ENCODE data around the gene ITPR1. TPM values are rescaled to one million over a fixed set of nuclear protein-coding genes. Genes with fewer than 3 reads are reported as not detected.

ITPR1 gene
- polyA plus RNA-seq, 1 of the 3 experiments (the other 2 are of a cell fraction) = 5.9 TPM

DNA sequence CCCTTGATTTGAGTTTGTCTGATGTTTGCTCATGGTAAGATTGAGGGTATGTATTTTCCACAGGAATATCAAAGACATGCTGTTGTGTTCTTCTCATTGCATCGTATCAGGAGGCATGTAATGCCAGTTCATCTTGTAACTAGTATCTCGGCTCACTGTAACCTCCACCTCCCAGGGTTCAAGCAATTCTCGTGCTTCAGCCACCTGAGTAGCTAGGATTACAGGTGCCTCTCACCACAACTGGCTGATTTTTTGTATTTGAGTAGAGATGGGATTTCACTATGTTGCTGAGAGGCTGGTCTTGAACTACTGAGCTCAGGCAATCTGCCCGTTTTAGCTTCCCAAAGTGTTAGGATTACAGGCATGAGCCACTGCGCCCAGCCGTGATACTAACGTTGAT is 323.2 kb downstream of the ITPR1 start:
- no peak overlapping the region for H2AFZ ChIP-seq (ENCODE audit: low read depth)
- no peaks in the 10 kb centered on the region for H4K20me1 ChIP-seq (ENCODE audit: insufficient read depth)
- WGBS (ENCODE audit: low lambda C conversion rate) = 93% methylated on average over 7 of the region's 7 CpGs
- DNase-seq = no peak
- no peak overlapping the region for H3K9ac ChIP-seq
- no peaks in the 10 kb centered on the region for H3F3A ChIP-seq (replicated peaks; ENCODE audit: insufficient read depth)
- no peak overlapping the region for H3K4me2 ChIP-seq
- no peak overlapping the region for H3K4me3 ChIP-seq (ENCODE audit: low read depth in 2 of 2, low read length in 1 of 2)
- no peaks in the 10 kb centered on the region for H3K9me2 ChIP-seq
- no peaks in the 10 kb centered on the region for H3K9me3 ChIP-seq
- H3K4me1 ChIP-seq (ENCODE audit: control insufficient read depth in 1 of 2, insufficient read depth in 2 of 2, low read depth in 1 of 2, low read length in 1 of 2) = peaks cover 0 to 29% of the 10 kb centered on the region in 2 experiments; a peak in 1 of 4 replicates
- H3K27me3 ChIP-seq (ENCODE audit: insufficient read depth) = no peaks in the 10 kb centered on the region
- ChIA-PET CTCF (no interaction called here), POLR2A (no interaction called here)
- H3K79me2 ChIP-seq (ENCODE audit: insufficient read depth) = no peaks in the 10 kb centered on the region
- TF ChIP-seq, protein P1, sequence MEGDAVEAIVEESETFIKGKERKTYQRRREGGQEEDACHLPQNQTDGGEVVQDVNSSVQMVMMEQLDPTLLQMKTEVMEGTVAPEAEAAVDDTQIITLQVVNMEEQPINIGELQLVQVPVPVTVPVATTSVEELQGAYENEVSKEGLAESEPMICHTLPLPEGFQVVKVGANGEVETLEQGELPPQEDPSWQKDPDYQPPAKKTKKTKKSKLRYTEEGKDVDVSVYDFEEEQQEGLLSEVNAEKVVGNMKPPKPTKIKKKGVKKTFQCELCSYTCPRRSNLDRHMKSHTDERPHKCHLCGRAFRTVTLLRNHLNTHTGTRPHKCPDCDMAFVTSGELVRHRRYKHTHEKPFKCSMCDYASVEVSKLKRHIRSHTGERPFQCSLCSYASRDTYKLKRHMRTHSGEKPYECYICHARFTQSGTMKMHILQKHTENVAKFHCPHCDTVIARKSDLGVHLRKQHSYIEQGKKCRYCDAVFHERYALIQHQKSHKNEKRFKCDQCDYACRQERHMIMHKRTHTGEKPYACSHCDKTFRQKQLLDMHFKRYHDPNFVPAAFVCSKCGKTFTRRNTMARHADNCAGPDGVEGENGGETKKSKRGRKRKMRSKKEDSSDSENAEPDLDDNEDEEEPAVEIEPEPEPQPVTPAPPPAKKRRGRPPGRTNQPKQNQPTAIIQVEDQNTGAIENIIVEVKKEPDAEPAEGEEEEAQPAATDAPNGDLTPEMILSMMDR (IDR thresholded peaks at IDR 0.05) = no peak
- no peak for TF ChIP-seq GATA2 (CRISPR knock-in tag; IDR thresholded peaks at IDR 0.05)
- no peak for TF ChIP-seq FOXJ3 (CRISPR knock-in tag; IDR thresholded peaks at IDR 0.05)
- no peak for TF ChIP-seq FOSL2 (IDR thresholded peaks at IDR 0.05; ENCODE audit: borderline replicate concordance, low read depth)
- TF ChIP-seq EZH2phosphoT487 (IDR thresholded peaks at IDR 0.05; ENCODE audit: borderline replicate concordance, low read depth) = no peak
- TF ChIP-seq, protein P2, sequence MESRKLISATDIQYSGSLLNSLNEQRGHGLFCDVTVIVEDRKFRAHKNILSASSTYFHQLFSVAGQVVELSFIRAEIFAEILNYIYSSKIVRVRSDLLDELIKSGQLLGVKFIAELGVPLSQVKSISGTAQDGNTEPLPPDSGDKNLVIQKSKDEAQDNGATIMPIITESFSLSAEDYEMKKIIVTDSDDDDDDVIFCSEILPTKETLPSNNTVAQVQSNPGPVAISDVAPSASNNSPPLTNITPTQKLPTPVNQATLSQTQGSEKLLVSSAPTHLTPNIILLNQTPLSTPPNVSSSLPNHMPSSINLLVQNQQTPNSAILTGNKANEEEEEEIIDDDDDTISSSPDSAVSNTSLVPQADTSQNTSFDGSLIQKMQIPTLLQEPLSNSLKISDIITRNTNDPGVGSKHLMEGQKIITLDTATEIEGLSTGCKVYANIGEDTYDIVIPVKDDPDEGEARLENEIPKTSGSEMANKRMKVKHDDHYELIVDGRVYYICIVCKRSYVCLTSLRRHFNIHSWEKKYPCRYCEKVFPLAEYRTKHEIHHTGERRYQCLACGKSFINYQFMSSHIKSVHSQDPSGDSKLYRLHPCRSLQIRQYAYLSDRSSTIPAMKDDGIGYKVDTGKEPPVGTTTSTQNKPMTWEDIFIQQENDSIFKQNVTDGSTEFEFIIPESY (IDR thresholded peaks at IDR 0.05; ENCODE audit: borderline replicate concordance, low read depth) = no peak
- TF ChIP-seq, protein P3, sequence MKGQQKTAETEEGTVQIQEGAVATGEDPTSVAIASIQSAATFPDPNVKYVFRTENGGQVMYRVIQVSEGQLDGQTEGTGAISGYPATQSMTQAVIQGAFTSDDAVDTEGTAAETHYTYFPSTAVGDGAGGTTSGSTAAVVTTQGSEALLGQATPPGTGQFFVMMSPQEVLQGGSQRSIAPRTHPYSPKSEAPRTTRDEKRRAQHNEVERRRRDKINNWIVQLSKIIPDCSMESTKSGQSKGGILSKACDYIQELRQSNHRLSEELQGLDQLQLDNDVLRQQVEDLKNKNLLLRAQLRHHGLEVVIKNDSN (IDR thresholded peaks at IDR 0.05; ENCODE audit: borderline replicate concordance, low read depth) = no peak
- TF ChIP-seq TEAD4 (IDR thresholded peaks at IDR 0.05; ENCODE audit: borderline replicate concordance, insufficient read depth) = no peak
- TF ChIP-seq RXRA (IDR thresholded peaks at IDR 0.05; ENCODE audit: borderline replicate concordance, low read depth) = no peak
- H3K36me3 ChIP-seq (replicated peaks in 1 of 2; ENCODE audit: control insufficient read depth in 1 of 2, insufficient read depth in 2 of 2, low read length in 1 of 2) = peaks cover 3 to 28% of the 10 kb centered on the region in 2 experiments
- no peak overlapping the region for H3K27ac ChIP-seq (ENCODE audit: low read depth in 2 of 2, low read length in 1 of 2)

DNA sequence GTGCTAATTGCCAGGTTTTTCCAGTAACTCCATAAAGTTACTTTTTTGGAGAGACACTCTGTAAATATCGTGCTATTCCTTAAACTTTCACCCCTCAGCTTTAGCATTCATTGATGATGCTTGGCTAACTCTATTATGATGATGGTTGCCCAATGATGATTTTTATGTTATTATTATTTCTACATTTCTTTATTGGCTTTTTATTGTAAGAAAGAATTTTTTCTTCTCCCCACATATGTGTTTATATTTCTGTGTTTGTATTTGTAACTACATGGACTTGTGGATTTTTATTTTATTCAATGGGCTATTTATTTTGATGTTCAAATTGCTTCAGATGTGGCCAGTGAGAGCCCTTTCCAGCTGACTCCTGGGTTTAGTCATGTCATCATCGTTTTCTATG is 323.6 kb downstream of the ITPR1 start:
- Histone ChIP-seq H3K36me3 (replicated peaks in 1 of 2; ENCODE audit: control insufficient read depth in 1 of 2, insufficient read depth in 2 of 2, low read length in 1 of 2) (peaks cover 3 to 28% of the 10 kb centered on the region in 2 experiments), H3K4me2 (no peak overlapping the region), H3K79me2 (ENCODE audit: insufficient read depth) (no peaks in the 10 kb centered on the region), H4K20me1 (ENCODE audit: insufficient read depth) (no peaks in the 10 kb centered on the region), H3K27me3 (ENCODE audit: insufficient read depth) (no peaks in the 10 kb centered on the region), H3F3A (replicated peaks; ENCODE audit: insufficient read depth) (no peaks in the 10 kb centered on the region), H3K4me3 (ENCODE audit: low read depth in 2 of 2, low read length in 1 of 2) (no peak overlapping the region), H3K27ac (ENCODE audit: low read depth in 2 of 2, low read length in 1 of 2) (no peak overlapping the region), H2AFZ (ENCODE audit: low read depth) (no peak overlapping the region), H3K4me1 (ENCODE audit: control insufficient read depth in 1 of 2, insufficient read depth in 2 of 2, low read depth in 1 of 2, low read length in 1 of 2) (peaks cover 0 to 31% of the 10 kb centered on the region in 2 experiments; a peak in 1 of 4 replicates), H3K9me3 (no peaks in the 10 kb centered on the region), H3K9me2 (no peaks in the 10 kb centered on the region), H3K9ac (no peak overlapping the region)
- POLR2A ChIA-PET = no interaction called here
- CTCF ChIA-PET = no interaction called here
- WGBS (ENCODE audit: low lambda C conversion rate) = 72% methylated on average over 2 of the region's 2 CpGs
- TF ChIP-seq FOSL2 (IDR thresholded peaks at IDR 0.05; ENCODE audit: borderline replicate concordance, low read depth) = no peak
- TF ChIP-seq SMC3 (IDR thresholded peaks at IDR 0.05; ENCODE audit: low read depth, low read length) = no peak
- no peak for TF ChIP-seq MEF2A (IDR thresholded peaks at IDR 0.05; ENCODE audit: borderline replicate concordance, low read depth)
- no peak for TF ChIP-seq TEAD4 (IDR thresholded peaks at IDR 0.05; ENCODE audit: borderline replicate concordance, insufficient read depth)
- TF ChIP-seq MXI1 (IDR thresholded peaks at IDR 0.05; ENCODE audit: low read depth, low read length) = no peak
- TF ChIP-seq RAD21 (IDR thresholded peaks at IDR 0.05; ENCODE audit: low read length) = no peak
- TF ChIP-seq EP300 (IDR thresholded peaks at IDR 0.05; ENCODE audit: borderline replicate concordance in 1 of 2, low read depth in 1 of 2, low read length in 1 of 2) = no peak
- no peak for TF ChIP-seq GABPA (IDR thresholded peaks at IDR 0.05; ENCODE audit: low read depth)
- TF ChIP-seq, protein P3 (IDR thresholded peaks at IDR 0.05; ENCODE audit: borderline replicate concordance, low read depth) = no peak
- TF ChIP-seq RXRA (IDR thresholded peaks at IDR 0.05; ENCODE audit: borderline replicate concordance, low read depth) = no peak
- TF ChIP-seq, protein P1 (IDR thresholded peaks at IDR 0.05) = no peak
- TF ChIP-seq POLR2AphosphoS5 (IDR thresholded peaks at IDR 0.05; ENCODE audit: low read depth, low read length) = no peak
- no peak for TF ChIP-seq JUND (IDR thresholded peaks at IDR 0.05)
- TF ChIP-seq TCF12 (IDR thresholded peaks at IDR 0.05) = no peak
- TF ChIP-seq RFX5 (IDR thresholded peaks at IDR 0.05; ENCODE audit: low read length) = no peak
- DNase-seq = no peak

Measured in SK-N-SH (cell line).